Left lobe of liver (tissue), 2 donors: Measurements from ENCODE around the gene ALK. TPM values are rescaled to one million over a fixed set of nuclear protein-coding genes. Genes with fewer than 3 reads are reported as not detected.

ENCODE experiments used
- ATAC-seq: fragments of 200-7000 bp; cut with Tn5 transposase; one replicate; pipeline ENCODE4 v1.9.1; 2020; ENCODE audit warnings: mild to moderate bottlenecking, moderate library complexity
- DNase-seq: peaks from one replicate; pipeline ENCODE4 v3.0.0-alpha.2; 2020; ENCODE audit warnings: low spot score
- total RNA-seq: library from RNA; stranded (reverse); gene quantifications from one replicate; pipeline ENCODE4 v1.2.1, GENCODE V29; 2021
- donor health status: DM: no; HTN: no; CAD: no; lungs with moderate emphysema.
- donor health status: DM: no; HTN: yes; CAD: no.

The ALK gene
- total RNA-seq, 1 donor from 2014 or later = not detected

- no peak for DNase-seq
- ATAC-seq = no peak
These were observed 734.6 kb downstream of the ALK start for GRCh38 chr2:29186817-29187216.

GRCh38 chr2:29184531-29184930 lies 736.9 kb downstream of the ALK start:
- DNase-seq = no peak
- ATAC-seq = no peak

GRCh38 chr2:29182920-29183319 lies 738.5 kb downstream of the ALK start:
- DNase-seq = no peak
- ATAC-seq = no peak

- ATAC-seq = no peak
- DNase-seq = no peak
These were observed 739.1 kb downstream of the ALK start for GRCh38 chr2:29182334-29182733.

DNA sequence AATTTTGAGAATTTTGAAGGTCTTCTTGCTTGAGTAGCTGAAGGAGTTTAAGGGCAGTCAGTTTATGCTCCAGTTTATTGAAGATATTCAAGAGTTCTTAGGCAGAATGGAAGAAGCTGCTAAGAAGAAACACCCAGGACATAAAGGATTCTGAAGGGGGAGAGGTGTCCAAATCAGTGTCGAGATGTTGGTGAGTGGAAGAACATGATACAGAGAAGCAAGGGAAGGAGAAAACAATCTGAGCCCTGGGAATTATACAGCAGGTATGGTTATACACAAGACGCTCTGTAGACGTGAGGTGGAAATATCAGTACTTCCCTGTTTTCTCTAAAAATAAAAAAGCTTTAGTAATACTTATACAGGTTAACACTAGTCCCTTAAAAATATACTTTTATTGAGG lies 746.0 kb downstream of the ALK start:
- DNase-seq = no peak
- no peak for ATAC-seq

GRCh38 chr2:29174937-29175336 lies 746.4 kb downstream of the ALK start:
- ATAC-seq = no peak

GRCh38 chr2:29166242-29167039 lies 754.9 kb downstream of the ALK start:
- DNase-seq (no peak), ATAC-seq (no peak)

More at GRCh38 chr2:29174937-29175336, 746.4 kb downstream of the ALK start:
- no peak for DNase-seq

DNA sequence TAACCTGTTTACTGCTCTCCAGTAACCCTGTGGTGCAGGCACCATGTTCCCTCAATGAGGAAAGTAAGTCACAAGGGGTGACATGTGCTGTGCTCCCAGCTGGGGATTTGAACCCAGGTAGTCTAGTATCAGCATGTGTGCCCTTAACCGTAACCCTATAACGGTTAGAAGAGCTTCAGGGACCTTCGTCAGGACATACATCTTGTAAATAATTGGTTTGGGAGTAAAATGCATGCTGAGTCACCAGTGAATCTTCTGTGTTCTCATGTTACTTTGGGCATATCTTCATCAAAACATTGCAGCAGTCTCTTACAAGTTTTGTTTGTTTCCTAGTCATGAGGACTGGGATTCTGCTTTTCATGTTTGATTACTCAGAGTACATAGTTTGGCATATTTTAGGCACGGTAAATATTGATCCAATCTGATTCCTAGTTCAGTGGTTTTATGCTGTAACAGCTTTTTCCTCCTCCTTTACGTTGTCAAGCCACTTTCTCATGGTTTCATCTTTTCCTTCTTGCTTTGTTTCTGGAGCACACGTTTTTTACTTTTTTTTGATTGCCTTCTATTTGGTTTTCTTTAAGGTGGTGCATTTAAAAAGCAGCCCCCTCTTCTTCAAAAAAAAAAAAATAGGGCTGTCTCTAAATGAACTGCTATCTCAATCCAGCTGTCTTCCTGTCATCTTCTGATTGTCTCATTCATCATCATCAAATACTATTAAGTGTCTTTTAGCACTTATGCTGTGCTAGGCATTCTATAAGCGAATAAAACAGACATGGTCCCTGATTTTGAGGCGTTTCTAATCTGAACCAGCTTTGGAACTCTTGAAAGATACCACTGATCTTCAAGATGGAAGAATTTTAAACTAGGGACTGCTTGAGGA lies 755.8 kb downstream of the ALK start:
- ATAC-seq (peak; percentile 46), DNase-seq (no peak)

- DNase-seq (no peak), ATAC-seq (no peak)
These were observed 757.1 kb downstream of the ALK start for GRCh38 chr2:29164091-29164846.

GRCh38 chr2:29162204-29162928 lies 759.0 kb downstream of the ALK start:
- no peak for DNase-seq
- no peak for ATAC-seq

- DNase-seq (no peak), ATAC-seq (no peak)
These were observed 761.2 kb downstream of the ALK start for GRCh38 chr2:29160184-29160583.

GRCh38 chr2:29159125-29159524 lies 762.3 kb downstream of the ALK start:
- no peak for DNase-seq
- no peak for ATAC-seq

DNA sequence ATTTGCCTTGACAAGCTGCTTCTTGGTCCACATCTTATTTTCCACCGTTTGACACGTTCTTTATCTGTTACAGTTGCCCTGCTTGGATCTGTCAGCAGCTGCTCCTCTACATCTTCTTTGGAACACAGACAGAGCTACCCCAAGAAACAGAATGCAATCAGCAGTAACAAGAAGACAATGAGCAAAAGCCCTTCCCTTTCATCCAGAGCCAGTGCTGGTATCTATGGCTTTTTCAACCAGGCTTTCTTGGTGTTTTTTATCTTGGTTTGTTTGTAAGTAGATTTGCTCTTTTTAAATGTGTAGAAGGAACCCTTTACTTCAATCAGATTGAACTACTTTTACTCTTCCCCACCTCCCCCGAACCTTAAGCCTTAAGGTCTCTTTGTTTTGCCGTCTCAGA lies 764.3 kb downstream of the ALK start:
- ATAC-seq (no peak), DNase-seq (no peak)

DNA sequence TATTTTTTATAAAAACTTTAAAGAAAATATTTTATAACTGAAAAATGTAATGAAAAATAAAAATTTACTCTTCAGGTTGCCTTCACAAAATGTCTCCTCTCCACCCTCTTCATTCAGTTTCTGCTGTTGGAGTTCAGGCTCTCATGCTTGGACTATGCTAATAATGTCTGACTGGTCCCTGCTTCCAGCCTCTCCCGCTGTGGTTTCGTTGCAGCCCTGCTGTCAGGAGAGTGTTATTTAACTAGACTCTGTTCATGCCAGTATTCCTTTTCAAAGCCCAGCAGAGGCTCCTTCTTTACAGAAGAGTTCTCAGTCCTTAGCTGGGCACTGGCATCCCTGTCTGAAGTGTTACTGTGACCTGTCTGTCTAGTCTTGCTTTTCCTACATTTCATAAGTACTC lies 765.8 kb downstream of the ALK start:
- ATAC-seq = no peak
- no peak for DNase-seq

DNA sequence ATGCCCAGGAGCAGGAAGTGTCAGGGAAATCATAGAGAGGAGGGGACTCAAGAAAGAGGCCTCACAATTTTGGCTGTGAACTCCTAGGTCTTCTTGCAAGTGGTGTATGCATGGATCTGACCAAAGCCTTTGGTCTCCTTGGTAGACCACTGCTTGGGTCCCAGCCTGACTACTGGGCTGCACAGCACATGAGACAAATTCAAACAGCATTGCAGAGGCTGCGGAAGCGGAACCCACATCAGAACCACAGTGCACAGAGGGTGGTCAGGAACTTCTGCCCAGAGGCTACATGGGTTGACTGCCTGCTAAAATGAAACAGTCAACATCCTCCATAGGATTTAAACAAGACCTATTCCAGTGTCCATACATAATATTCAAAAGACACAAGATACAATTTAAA lies 766.8 kb downstream of the ALK start:
- ATAC-seq (no peak), DNase-seq (no peak)

- no peak for ATAC-seq
These were observed 773.4 kb downstream of the ALK start for GRCh38 chr2:29147963-29148362.

GRCh38 chr2:29146197-29146596 lies 775.2 kb downstream of the ALK start:
- ATAC-seq (no peak), DNase-seq (no peak)

More at GRCh38 chr2:29147963-29148362, 773.4 kb downstream of the ALK start:
- DNase-seq = no peak

DNA sequence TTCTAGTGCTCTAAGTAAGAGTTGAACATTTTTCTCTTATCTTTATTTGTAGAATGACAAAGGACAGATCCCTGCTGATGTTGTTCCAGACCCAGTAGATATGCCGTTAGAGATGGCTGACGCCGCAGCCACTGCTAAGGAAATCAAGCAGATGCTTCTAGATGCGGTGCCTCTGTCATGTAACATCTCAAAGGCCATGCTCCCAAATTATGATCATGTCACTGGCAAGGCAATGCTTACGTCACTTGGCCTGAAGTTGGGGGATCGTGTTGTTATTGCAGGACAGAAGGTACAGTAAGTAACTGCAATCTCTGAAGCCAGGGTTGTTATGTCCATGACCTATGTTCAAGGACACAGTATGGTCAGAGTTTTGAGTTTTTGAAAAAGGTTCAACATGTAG lies 777.7 kb downstream of the ALK start:
- DNase-seq = no peak
- ATAC-seq = no peak
